Fibroblast of skin of back (primary cell): ENCODE data around the gene DAND5.

Experiments used
- DNase-seq: peaks from one replicate; pipeline ENCODE4 v3.0.0-alpha.2; 2013

DAND5 gene

DNA sequence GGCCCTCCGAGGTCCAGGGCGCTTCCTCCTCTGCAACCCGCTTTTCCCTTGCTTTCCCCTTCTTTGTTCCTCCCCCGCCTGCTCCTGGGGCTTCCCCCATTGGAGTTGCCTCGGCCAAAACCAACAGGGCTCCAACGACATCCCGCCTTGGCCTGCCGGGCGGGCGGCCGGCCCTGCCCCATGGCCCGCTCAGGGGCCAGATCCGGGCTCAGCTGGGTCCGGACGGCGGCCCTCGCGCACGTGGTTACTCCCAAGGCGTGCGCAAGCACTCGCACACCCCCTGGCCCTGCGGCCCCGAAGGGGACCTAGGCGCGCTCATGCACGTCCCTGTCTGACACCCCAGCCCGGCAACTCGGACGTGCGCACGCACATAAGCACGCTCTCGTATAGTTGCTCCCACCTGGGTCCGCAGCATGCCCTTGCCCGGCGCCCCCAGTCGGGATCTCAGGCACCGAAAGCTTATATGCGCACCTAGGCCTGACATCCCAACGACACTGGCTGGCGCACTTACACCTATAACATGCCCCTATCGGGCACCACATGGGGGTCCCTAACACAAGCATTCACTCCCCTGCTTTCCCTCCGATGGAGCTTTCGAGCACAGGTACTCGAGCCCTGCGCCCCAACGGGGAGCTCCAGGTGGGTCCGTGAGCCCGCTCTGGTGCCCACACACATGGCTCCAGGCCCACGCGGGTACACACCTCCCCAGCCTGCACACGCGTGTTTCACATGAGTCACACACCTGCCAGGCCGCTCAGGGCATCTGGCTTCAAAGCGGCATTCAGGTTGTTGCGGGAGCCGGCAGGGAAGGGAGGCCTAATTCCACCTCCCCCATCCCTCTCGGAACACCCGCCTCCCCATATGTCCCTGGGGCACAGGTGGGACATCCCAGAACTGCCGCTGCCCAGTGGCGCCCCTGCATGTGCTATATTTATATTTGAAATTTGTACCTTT lies 40.9 kb downstream of the DAND5 start:
- no peak for DNase-seq

GRCh38 chr19:13010992-13011652 lies 41.7 kb downstream of the DAND5 start:
- DNase-seq = no peak

DNA sequence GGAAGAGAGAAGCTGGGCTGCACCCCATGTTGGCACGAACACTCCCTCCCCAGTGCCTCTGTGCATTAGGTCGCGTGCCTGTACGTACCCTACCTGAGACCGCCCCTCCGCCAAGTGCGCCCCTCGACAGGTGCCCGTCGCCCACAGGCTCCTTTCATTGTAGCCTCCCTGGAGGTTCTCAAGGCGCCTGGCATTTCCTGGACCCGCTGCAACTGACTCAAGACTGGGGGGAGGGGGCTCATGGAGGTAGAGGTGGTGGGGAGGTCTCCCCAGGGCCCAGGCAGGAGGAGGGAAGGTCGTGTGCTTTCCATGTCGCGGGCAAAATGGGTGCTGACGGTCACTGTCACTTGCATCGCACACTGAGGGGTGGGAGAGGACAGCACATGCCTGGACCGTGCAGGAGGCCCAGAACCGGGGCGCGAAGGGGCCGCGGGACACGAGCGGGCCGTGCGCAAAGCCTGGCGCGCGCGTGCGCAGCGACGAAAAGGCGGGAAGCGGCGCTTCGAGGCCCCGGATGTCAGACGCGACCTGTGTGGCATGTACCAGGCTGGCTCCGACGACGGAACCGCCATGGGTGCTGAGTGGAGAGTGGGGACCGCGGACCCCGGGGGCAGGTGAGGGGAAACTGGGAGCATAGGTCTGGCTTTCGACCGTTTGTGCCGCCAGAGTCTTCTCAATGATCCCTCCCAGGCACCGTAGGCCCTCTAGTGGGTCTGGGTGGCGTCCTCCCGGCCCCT lies 42.4 kb downstream of the DAND5 start:
- DNase-seq = no peak

DNA sequence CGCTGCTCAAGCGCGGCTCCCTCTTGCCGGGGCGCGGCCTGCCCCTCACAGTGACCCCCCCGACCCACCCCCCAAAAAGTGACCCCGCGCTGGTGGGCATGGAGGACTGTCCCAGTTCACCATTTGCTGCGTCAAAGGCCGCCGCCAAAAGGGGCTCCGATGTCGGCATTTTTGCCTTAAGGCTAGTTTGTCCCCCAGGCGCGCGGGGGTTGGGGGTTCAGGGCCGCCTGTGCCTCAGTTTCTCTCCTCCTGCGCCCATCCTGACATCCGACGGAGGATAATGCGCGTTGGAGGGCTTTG lies 43.0 kb downstream of the DAND5 start:
- no peak for DNase-seq

DNA sequence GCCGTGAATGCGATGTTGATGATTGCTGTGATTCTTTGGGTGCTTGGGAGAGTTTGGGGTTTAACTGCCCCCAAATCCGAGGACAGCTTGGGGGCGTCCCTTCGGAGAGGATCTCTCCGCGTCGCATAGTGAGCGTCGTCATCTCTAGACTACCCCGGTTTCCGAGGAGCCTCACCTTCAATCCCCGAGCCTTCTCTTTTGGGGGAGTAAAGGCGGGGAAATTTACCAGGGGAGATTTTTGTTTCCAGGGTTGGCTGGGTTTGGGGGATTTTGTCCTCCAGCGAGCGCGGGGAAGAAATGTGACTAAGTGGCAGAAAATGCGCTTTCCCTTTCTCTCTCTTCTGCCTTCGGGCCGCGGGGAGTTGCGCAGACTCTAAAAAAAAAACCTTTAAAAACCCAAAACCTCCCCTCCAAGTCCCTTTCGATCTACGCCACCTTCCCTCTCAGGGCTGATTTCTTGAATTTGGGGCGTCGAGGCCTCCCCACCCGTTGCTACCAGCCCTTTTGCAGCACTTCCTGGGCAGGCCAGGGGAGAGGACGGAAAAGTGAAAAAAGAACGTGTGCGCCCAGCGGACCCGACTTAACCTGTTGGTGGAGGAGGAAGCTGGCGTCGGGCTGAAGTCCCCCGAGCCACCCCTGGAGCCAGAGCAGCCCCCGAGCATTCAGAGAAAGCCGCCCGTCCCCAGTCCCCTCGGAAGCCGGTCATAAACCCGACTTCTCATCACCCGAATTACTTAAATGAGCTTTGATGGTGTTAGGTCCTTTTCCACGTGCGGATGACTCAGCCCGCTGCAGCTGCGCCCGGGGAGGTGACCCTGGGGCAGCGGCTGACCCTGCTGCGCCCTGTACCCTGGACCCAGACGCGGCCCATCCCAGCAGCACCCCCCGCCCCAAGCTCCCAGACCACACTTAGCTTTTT lies 43.6 kb downstream of the DAND5 start:
- peak; percentile 37 for DNase-seq

DNA sequence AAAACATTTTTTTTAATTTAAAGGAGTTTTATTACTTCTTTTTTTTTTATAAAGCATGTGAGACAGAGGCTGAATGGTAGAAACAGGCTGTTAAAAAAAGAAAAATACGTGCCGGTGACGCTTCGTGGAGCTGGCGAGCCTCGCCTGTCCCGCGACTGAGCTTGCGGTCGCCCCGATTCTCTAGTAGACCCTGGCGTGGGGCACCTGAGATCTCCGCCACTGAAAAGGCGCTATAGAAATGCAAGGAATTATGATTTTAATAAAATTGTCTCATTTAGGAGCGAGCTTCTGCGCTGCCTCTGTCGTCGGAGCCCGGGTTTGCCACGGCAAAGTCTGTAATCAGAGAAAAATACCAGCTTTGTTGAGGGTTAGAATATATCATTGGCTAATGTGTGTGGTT lies 44.3 kb downstream of the DAND5 start:
- no peak for DNase-seq

DNA sequence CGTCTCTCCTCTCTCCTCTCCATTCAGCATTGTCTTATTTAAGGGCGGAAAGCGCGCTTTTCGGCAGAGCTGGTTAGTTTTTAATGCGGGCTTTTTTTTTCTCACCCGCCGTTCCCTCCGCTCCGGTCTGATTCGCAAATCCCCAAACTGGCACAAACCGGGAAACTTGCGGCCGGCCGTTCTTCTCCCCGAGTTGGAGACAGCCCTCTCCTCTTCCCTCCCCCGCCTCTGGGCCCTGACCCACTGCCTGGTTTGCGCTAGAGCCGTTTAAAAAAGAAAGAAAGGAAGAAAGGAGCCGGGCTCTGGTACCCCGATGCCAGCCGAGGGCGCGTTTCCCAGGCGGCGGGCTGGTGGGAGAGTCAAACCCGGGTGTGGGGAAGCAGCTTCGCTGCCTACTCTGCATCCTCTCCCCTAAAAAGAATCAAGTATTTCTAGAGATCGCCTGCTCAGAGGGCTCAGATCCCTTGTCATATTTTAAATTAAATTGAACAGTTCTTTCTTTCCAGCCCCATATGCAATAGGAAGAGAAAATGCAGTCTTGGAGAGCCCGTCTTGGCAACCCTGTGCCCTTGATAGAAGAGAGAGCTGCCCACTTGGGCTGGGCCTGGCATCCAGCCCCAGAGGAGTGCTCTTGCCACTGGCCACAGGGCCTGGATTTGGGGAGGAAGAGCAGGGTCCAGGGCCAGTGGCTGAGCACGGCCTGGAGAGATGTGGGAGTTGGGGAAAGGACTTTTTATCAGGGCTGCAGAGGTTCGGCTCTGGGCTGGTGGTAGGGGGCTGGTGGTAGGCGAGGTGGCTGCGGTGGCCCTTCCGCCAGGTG lies 44.9 kb downstream of the DAND5 start:
- DNase-seq = no peak

GRCh38 chr19:13014921-13015280 lies 45.5 kb downstream of the DAND5 start:
- no peak for DNase-seq

GRCh38 chr19:13015361-13016223 lies 46.2 kb downstream of the DAND5 start:
- peak; percentile 41 for DNase-seq

- no peak for DNase-seq
These were observed 46.9 kb downstream of the DAND5 start for GRCh38 chr19:13016245-13016627.

DNA sequence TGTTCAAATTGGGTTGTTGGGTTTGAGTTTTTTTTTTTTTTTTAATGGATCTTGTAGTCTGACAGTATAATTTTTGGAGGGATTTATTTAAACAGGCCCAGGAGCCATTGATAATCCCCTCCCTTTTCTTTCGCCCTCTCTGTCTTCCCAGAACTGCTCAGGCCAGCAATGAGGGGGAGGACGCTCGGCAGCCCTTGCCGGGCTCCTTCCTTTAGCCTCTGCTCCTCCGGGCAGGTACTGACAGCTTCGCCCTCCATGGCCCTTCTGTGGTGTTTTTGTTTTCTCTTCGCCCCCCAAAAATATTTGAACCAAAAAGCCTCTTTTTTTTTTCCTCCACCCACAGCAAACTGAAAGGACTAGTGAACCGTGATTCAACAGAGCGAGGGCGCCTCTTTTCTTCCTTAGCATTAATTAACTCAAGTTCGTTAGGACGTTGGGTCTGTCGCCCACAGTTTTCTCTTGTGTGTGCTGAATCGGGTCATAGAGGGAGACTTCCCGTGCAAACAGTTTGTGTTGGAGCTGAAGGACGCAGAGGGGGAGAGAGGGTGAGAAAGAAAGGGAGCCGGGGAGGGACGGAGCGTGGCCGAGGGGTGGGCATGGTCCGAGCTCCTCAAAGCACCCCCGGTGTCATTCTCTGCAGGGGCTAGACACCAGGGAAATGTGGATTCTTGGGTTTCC lies 47.4 kb downstream of the DAND5 start:
- DNase-seq = no peak

GRCh38 chr19:13017306-13018034 lies 48.1 kb downstream of the DAND5 start:
- DNase-seq = no peak

- DNase-seq = no peak
These were observed 48.9 kb downstream of the DAND5 start for GRCh38 chr19:13018035-13018914.

DNA sequence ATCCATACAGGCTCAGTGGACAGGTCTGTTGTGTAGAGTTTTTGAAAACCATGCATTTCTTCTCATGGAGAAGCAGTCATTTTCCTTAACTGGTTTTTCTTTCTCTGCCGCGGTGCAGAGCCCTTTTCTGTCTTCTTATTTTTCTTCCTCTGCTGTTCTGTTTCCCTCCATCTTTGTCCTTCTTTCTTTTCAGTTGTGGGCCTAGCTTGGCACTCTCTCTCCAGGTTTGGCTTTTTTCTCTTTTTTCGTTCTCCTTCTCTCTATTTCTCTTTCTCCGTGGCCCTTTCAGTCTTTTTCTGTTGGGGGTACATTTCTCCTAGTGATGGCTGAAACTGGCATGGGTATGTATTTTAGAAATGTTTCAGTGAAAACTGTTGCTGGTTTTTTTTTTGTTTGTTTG lies 50.0 kb downstream of the DAND5 start:
- no peak for DNase-seq

- no peak for DNase-seq
These were observed 50.6 kb downstream of the DAND5 start for GRCh38 chr19:13020002-13020414.

GRCh38 chr19:13022111-13022858 lies 52.9 kb downstream of the DAND5 start:
- peak; percentile 53 for DNase-seq
